GM18508 (cell line): Measurements from ENCODE around the gene LCOR.
"Not testable (repeated sequence)": the region's sequence is repeated elsewhere in the genome, so short reads cannot be mapped to it uniquely, and the experiment has no call there.

Experiments used
- ATAC-seq: cut with Tn5 transposase; IDR thresholded peaks from one replicate; pipeline ENCODE4 v1.9.1; 2021; ENCODE audit warnings: moderate number of reproducible peaks; ENCODE audit not compliant: insufficient read depth, unreplicated experiment

LCOR gene

GRCh38 chr10:96922978-96923948, 91.2 kb downstream of the LCOR start:
- no peak for ATAC-seq

- no peak for ATAC-seq
These were observed 92.8 kb downstream of the LCOR start for GRCh38 chr10:96924861-96925260.

- no peak for ATAC-seq
These were observed 98.4 kb downstream of the LCOR start for GRCh38 chr10:96930469-96930868.

- no peak for ATAC-seq
These were observed 103.0 kb downstream of the LCOR start for GRCh38 chr10:96935148-96935547.

- ATAC-seq: no peak
These were observed 103.7 kb downstream of the LCOR start for GRCh38 chr10:96935810-96936209.

GRCh38 chr10:96943161-96943560, 111.1 kb downstream of the LCOR start:
- ATAC-seq: not testable (repeated sequence)

- no peak for ATAC-seq
These were observed 114.9 kb downstream of the LCOR start for GRCh38 chr10:96947036-96947435.

GRCh38 chr10:96949039-96949683, 117.1 kb downstream of the LCOR start:
- no peak for ATAC-seq

GRCh38 chr10:96951954-96952353, 119.9 kb downstream of the LCOR start:
- ATAC-seq: no peak

GRCh38 chr10:96955794-96956193, 123.7 kb downstream of the LCOR start:
- no peak for ATAC-seq

- ATAC-seq: no peak
These were observed 126.0 kb downstream of the LCOR start for GRCh38 chr10:96958071-96958470.

- ATAC-seq: no peak
These were observed 127.6 kb downstream of the LCOR start for GRCh38 chr10:96959733-96960132.

- ATAC-seq: no peak
These were observed 128.8 kb downstream of the LCOR start for GRCh38 chr10:96960872-96961271.

- ATAC-seq: no peak
These were observed 132.0 kb downstream of the LCOR start for GRCh38 chr10:96964131-96964530.

GRCh38 chr10:96967847-96968246, 135.7 kb downstream of the LCOR start:
- ATAC-seq: no peak

GRCh38 chr10:96968682-96969423, 136.8 kb downstream of the LCOR start:
- ATAC-seq: no peak

- ATAC-seq: no peak
These were observed 139.2 kb downstream of the LCOR start for GRCh38 chr10:96971324-96971723.

GRCh38 chr10:96972264-96972663, 140.2 kb downstream of the LCOR start:
- no peak for ATAC-seq

GRCh38 chr10:96973809-96974747, 142.0 kb downstream of the LCOR start:
- no peak for ATAC-seq

GRCh38 chr10:96975136-96975535, 143.0 kb downstream of the LCOR start:
- no peak for ATAC-seq
